OCI-LY1 (cell line): ENCODE results near the gene GLI3.

Experiments used
- H2AFZ ChIP-seq: fragments of 200-600 bp; sonication (generic), shearing (Covaris generic); 2 replicates; pipeline ENCODE4 v1.6.0; 2014; ENCODE audit warnings: antibody characterized with exemption, mild to moderate bottlenecking, low read length
- H3F3A ChIP-seq: fragments of 200-600 bp; sonication (generic), shearing (Covaris generic); 2 replicates; pipeline ENCODE4 v1.6.0; 2014; ENCODE audit warnings: mild to moderate bottlenecking, antibody characterized with exemption, low read length, moderate library complexity; ENCODE audit not compliant: insufficient read depth
- H3K27ac ChIP-seq: fragments of 200-600 bp; sonication (generic); 2 replicates; pipeline ENCODE4 v1.5.1; 2014; ENCODE audit warnings: low read length, mixed run types, mild to moderate bottlenecking, low read depth; ENCODE audit not compliant: poor library complexity, severe bottlenecking
- H3K27me3 ChIP-seq: fragments of 200-600 bp; sonication (generic); 2 replicates; pipeline ENCODE4 v1.6.0; 2014; ENCODE audit warnings: antibody characterized with exemption, mild to moderate bottlenecking, low read length, moderate library complexity; ENCODE audit not compliant: insufficient read depth
- H3K36me3 ChIP-seq: fragments of 200-600 bp; sonication (generic); 2 replicates; pipeline ENCODE4 v1.6.1; 2014; ENCODE audit warnings: mild to moderate bottlenecking, antibody characterized with exemption, low read length, moderate library complexity, mixed read lengths; ENCODE audit not compliant: insufficient read depth
- H3K4me1 ChIP-seq: fragments of 200-600 bp; sonication (generic); 2 replicates; pipeline ENCODE4 v1.5.1; 2014; ENCODE audit warnings: mild to moderate bottlenecking, low read length, moderate library complexity; ENCODE audit not compliant: insufficient read depth, severe bottlenecking
- H3K4me2 ChIP-seq: fragments of 200-600 bp; sonication (generic), shearing (Covaris generic); 2 replicates; pipeline ENCODE4 v1.6.1; 2014; ENCODE audit warnings: low read length
- H3K4me3 ChIP-seq: fragments of 200-600 bp; sonication (generic); 2 replicates; pipeline ENCODE4 v1.5.1; 2014; ENCODE audit warnings: low read length, low read depth, mild to moderate bottlenecking, mixed read lengths; ENCODE audit not compliant: poor library complexity, severe bottlenecking
- H3K79me2 ChIP-seq: fragments of 200-600 bp; shearing (Covaris generic); 2 replicates; pipeline ENCODE4 v1.6.1; 2016; ENCODE audit warnings: mixed run types, low read length, mixed read lengths; ENCODE audit not compliant: insufficient read depth
- H3K9ac ChIP-seq: fragments of 200-600 bp; sonication (generic), shearing (Covaris generic); 2 replicates; pipeline ENCODE4 v1.6.1; 2014; ENCODE audit warnings: mild to moderate bottlenecking, low read length, mixed read lengths
- H3K9me2 ChIP-seq: fragments of 200-600 bp; sonication (generic), shearing (Covaris generic); 2 replicates; pipeline ENCODE4 v1.6.1; 2014; ENCODE audit warnings: low read depth, mild to moderate bottlenecking, low read length, mixed read lengths
- H3K9me3 ChIP-seq: fragments of 200-600 bp; shearing (Covaris generic); 2 replicates; pipeline ENCODE4 v1.6.1; 2014; ENCODE audit warnings: low read length, mixed read lengths
- H4K20me1 ChIP-seq: fragments of 200-600 bp; sonication (generic), shearing (Covaris generic); 2 replicates; pipeline ENCODE4 v1.6.0; 2016; ENCODE audit warnings: mild to moderate bottlenecking, low read length; ENCODE audit not compliant: insufficient read depth
- CTCF ChIP-seq: fragments of 200-600 bp; sonication (generic), shearing (Covaris generic); IDR thresholded peaks from 2 replicates; pipeline ENCODE4 v1.5.1; 2017; ENCODE audit warnings: mild to moderate bottlenecking, antibody characterized with exemption, low read length, moderate library complexity, mixed read lengths
- EZH2 ChIP-seq: fragments of 200-600 bp; sonication (generic), shearing (Covaris generic); IDR thresholded peaks from 2 replicates; pipeline ENCODE4 v1.8.0; 2017; ENCODE audit warnings: borderline replicate concordance, mixed run types, mild to moderate bottlenecking, antibody characterized with exemption, low read length, moderate library complexity, mixed read lengths

The GLI3 gene

GRCh38 chr7:42181566-42181965 lies 55.4 kb downstream of the GLI3 start:
- H3K27me3 ChIP-seq: no peaks in the 10 kb centered on the region; the same call in 1 of the 2 replicates
- H3K27ac ChIP-seq: no peak overlapping the region
- H3K9me2 ChIP-seq: no peaks in the 10 kb centered on the region
- no peaks in the 10 kb centered on the region for H3K79me2 ChIP-seq
- TF ChIP-seq EZH2 (no peak), CTCF (no peak)
- H3K9me3 ChIP-seq: no peaks in the 10 kb centered on the region
- H3K4me3 ChIP-seq: no peak overlapping the region
- H4K20me1 ChIP-seq: no peaks in the 10 kb centered on the region
- H3K4me1 ChIP-seq: no peaks in the 10 kb centered on the region
- no peaks in the 10 kb centered on the region for H3F3A ChIP-seq
- H3K36me3 ChIP-seq: no peaks in the 10 kb centered on the region
- no peak overlapping the region for H3K9ac ChIP-seq
- no peak overlapping the region for H2AFZ ChIP-seq
- H3K4me2 ChIP-seq: no peak overlapping the region

- no peaks in the 10 kb centered on the region for H3K9me2 ChIP-seq
- H3K4me3 ChIP-seq: no peak overlapping the region
- no peaks in the 10 kb centered on the region for H3F3A ChIP-seq
- no peak overlapping the region for H2AFZ ChIP-seq
- no peak overlapping the region for H3K27ac ChIP-seq
- no peaks in the 10 kb centered on the region for H3K36me3 ChIP-seq
- no peaks in the 10 kb centered on the region for H3K79me2 ChIP-seq
- no peaks in the 10 kb centered on the region for H3K4me1 ChIP-seq
- no peak for TF ChIP-seq CTCF
- no peak for TF ChIP-seq EZH2
- no peaks in the 10 kb centered on the region for H4K20me1 ChIP-seq
- no peaks in the 10 kb centered on the region for H3K9me3 ChIP-seq
- H3K27me3 ChIP-seq: no peaks in the 10 kb centered on the region; the same call in 1 of the 2 replicates
- H3K9ac ChIP-seq: no peak overlapping the region
- H3K4me2 ChIP-seq: no peak overlapping the region
These were observed 56.2 kb downstream of the GLI3 start for GRCh38 chr7:42180806-42181205.

GRCh38 chr7:42176724-42177101 lies 60.3 kb downstream of the GLI3 start:
- H3K9me3 ChIP-seq: no peaks in the 10 kb centered on the region
- H3K9ac ChIP-seq: no peak overlapping the region
- no peaks in the 10 kb centered on the region; the same call in 1 of the 2 replicates for H3K27me3 ChIP-seq
- H3K4me3 ChIP-seq: no peak overlapping the region
- H3K4me1 ChIP-seq: no peaks in the 10 kb centered on the region
- H4K20me1 ChIP-seq: no peaks in the 10 kb centered on the region
- no peak overlapping the region for H3K27ac ChIP-seq
- no peaks in the 10 kb centered on the region for H3K36me3 ChIP-seq
- H2AFZ ChIP-seq: no peak overlapping the region
- H3K79me2 ChIP-seq: no peaks in the 10 kb centered on the region
- TF ChIP-seq CTCF (no peak), EZH2 (no peak)
- no peaks in the 10 kb centered on the region for H3K9me2 ChIP-seq
- H3F3A ChIP-seq: no peaks in the 10 kb centered on the region
- no peak overlapping the region for H3K4me2 ChIP-seq
